Stimulated activated CD4-positive, alpha-beta T cell treated with anti-CD3 and anti-CD28 coated beads, Interleukin-2, amount 100 ng/mL, for 24 hours (primary cell): Measurements from ENCODE around the gene HIVEP3.

ENCODE experiments used
- DNase-seq, 2 donors: peaks; one replicate each; pipeline ENCODE4 v3.0.0-alpha.2; 2020

Gene HIVEP3

GRCh38 chr1:41621791-41622190 lies 296.9 kb downstream of the HIVEP3 start:
- DNase-seq, result no peak

- no peak for DNase-seq
These were observed 297.5 kb downstream of the HIVEP3 start for GRCh38 chr1:41621256-41621655.

- no peak for DNase-seq
These were observed 298.2 kb downstream of the HIVEP3 start for GRCh38 chr1:41620365-41621169.

- DNase-seq, result no peak
These were observed 299.0 kb downstream of the HIVEP3 start for GRCh38 chr1:41619511-41620364.

- DNase-seq, result no peak
These were observed 299.9 kb downstream of the HIVEP3 start for GRCh38 chr1:41618871-41619270.

GRCh38 chr1:41618066-41618825 lies 300.5 kb downstream of the HIVEP3 start:
- no peak for DNase-seq

GRCh38 chr1:41617336-41617735 lies 301.4 kb downstream of the HIVEP3 start:
- no peak for DNase-seq

GRCh38 chr1:41616563-41616962 lies 302.2 kb downstream of the HIVEP3 start:
- DNase-seq, result no peak

GRCh38 chr1:41615981-41616380 lies 302.7 kb downstream of the HIVEP3 start:
- no peak for DNase-seq

GRCh38 chr1:41615316-41615715 lies 303.4 kb downstream of the HIVEP3 start:
- no peak for DNase-seq

GRCh38 chr1:41614818-41615217 lies 303.9 kb downstream of the HIVEP3 start:
- no peak for DNase-seq

- DNase-seq, result no peak
These were observed 304.8 kb downstream of the HIVEP3 start for GRCh38 chr1:41613689-41614574.

GRCh38 chr1:41612953-41613352 lies 305.8 kb downstream of the HIVEP3 start:
- DNase-seq, result no peak

GRCh38 chr1:41611932-41612450 lies 306.7 kb downstream of the HIVEP3 start:
- DNase-seq, result no peak

GRCh38 chr1:41611068-41611931 lies 307.4 kb downstream of the HIVEP3 start:
- no peak for DNase-seq

- DNase-seq, result no peak
These were observed 308.4 kb downstream of the HIVEP3 start for GRCh38 chr1:41610361-41610760.

- DNase-seq, result no peak
These were observed 309.4 kb downstream of the HIVEP3 start for GRCh38 chr1:41609166-41609883.

GRCh38 chr1:41608211-41608610 lies 310.5 kb downstream of the HIVEP3 start:
- DNase-seq, result no peak

- DNase-seq, result no peak
These were observed 310.9 kb downstream of the HIVEP3 start for GRCh38 chr1:41607808-41608207.

GRCh38 chr1:41599912-41600311 lies 318.8 kb downstream of the HIVEP3 start:
- DNase-seq, result no peak
